ENCODE measurements around the gene CTRL. TPM values are rescaled to one million over a fixed set of nuclear protein-coding genes. Genes with fewer than 3 reads are reported as not detected.
A peak's percentile ranks its signal among the peaks of the same experiment; 100 is the strongest.

CTRL gene
- total RNA-seq, 2 experiments from 2014 or later, result 4.0 to 5.9 TPM

GRCh38 chr16:67966549-67967182, 35.0 kb upstream of the CTRL start:
- Histone ChIP-seq H3K4me3 (ENCODE audit: low read depth, low read length, poor library complexity, severe bottlenecking) (peak overlapping the region; percentile 86), H3K9me3 (ENCODE audit: low read length) (no peaks in the 10 kb centered on the region), H4K20me1 (ENCODE audit: insufficient read depth, low read length) (no peaks in the 10 kb centered on the region), H3K4me2 (ENCODE audit: low read length) (peak overlapping the region; percentile 84), H3K36me3 (ENCODE audit: insufficient read depth, low read length) (no peaks in the 10 kb centered on the region), H2AFZ (ENCODE audit: low read length) (no peak overlapping the region; the same call in 1 of the 2 replicates), H3K79me2 (ENCODE audit: insufficient read depth, low read depth, low read length) (no peaks in the 10 kb centered on the region), H3K27ac (ENCODE audit: low read depth, low read length, poor library complexity, severe bottlenecking) (no peak overlapping the region), H3K9me2 (ENCODE audit: insufficient read depth, low read length) (no peaks in the 10 kb centered on the region), H3K4me1 (ENCODE audit: insufficient read depth, low read length, poor library complexity, severe bottlenecking) (peaks cover 34% of the 10 kb centered on the region)
- no peak for TF ChIP-seq CTCF (conservative IDR thresholded peaks at IDR 0.05; ENCODE audit: low read length)
- no peak for TF ChIP-seq EZH2phosphoT487 (IDR thresholded peaks at IDR 0.05; ENCODE audit: borderline replicate concordance, low read depth, low read length)
- no TSS peak for BruUV-seq (replicated peaks)
- no peak for DNase-seq (ENCODE audit: low spot score)
- POLR2A ChIA-PET, result interaction anchor here (0.5 kb wide), 2 partner anchors 182 to 251 kb away, joined by 3 to 4 read pairs; no protein-coding TSS in a partner anchor
- intact Hi-C loops (cut with micrococcal nuclease; ENCODE audit: unreplicated experiment), result no loop called here
- CTCF ChIA-PET (ENCODE audit: unreplicated experiment), result no interaction called here

GRCh38 chr16:67965668-67966548, 34.2 kb upstream of the CTRL start:
- Histone ChIP-seq H3K27ac (ENCODE audit: low read depth, low read length, poor library complexity, severe bottlenecking) (no peak overlapping the region), H3K4me2 (ENCODE audit: low read length) (0 out of 2 replicates have a peak overlapping the region, but pooled peaks have one; percentile 8), H3K9me2 (ENCODE audit: insufficient read depth, low read length) (no peaks in the 10 kb centered on the region), H3K4me3 (ENCODE audit: low read depth, low read length, poor library complexity, severe bottlenecking) (no peak overlapping the region), H2AFZ (ENCODE audit: low read length) (no peak overlapping the region), H3K79me2 (ENCODE audit: insufficient read depth, low read depth, low read length) (no peaks in the 10 kb centered on the region), H4K20me1 (ENCODE audit: insufficient read depth, low read length) (no peaks in the 10 kb centered on the region), H3K4me1 (ENCODE audit: insufficient read depth, low read length, poor library complexity, severe bottlenecking) (peaks cover 34% of the 10 kb centered on the region), H3K9me3 (ENCODE audit: low read length) (no peaks in the 10 kb centered on the region), H3K36me3 (ENCODE audit: insufficient read depth, low read length) (no peaks in the 10 kb centered on the region)
- intact Hi-C loops (cut with micrococcal nuclease; ENCODE audit: unreplicated experiment), result no loop called here
- TF ChIP-seq EZH2phosphoT487 (IDR thresholded peaks at IDR 0.05; ENCODE audit: borderline replicate concordance, low read depth, low read length) (no peak), CTCF (conservative IDR thresholded peaks at IDR 0.05; ENCODE audit: low read length) (no peak)
- no TSS peak for BruUV-seq (replicated peaks)
- DNase-seq (ENCODE audit: low spot score), result no peak
- ChIA-PET CTCF (ENCODE audit: unreplicated experiment) (interaction anchor here (0.5 kb wide), 2 partner anchors 33 to 138 kb away, joined by 3 to 6 read pairs; no protein-coding TSS in a partner anchor), POLR2A (interaction anchor here (0.5 to 1.1 kb wide), 5 partner anchors 20 to 252 kb away, joined by 3 to 6 read pairs (median 3); no protein-coding TSS in a partner anchor)
